Measurements from ENCODE around the gene MGAT4D. TPM values are rescaled to one million over a fixed set of nuclear protein-coding genes. Genes with fewer than 3 reads are reported as not detected.
"Not testable (repeated sequence)": the region's sequence is repeated elsewhere in the genome, so short reads cannot be mapped to it uniquely, and the experiment has no call there.

The MGAT4D gene
- polyA plus RNA-seq, result not detected
- long read RNA-seq, donor 1, result 0 reads
- long read RNA-seq, donor 2, result 0 reads
- long read RNA-seq, donor 3, result 0 reads
- long read RNA-seq, donor 4, result 0 reads
- long read RNA-seq, donor 5, result 0 reads
- long read RNA-seq, donor 6, result 0 reads
- long read RNA-seq, donor 7, result 0 reads
- long read RNA-seq, donor 8, result 0 reads
- long read RNA-seq, donor 9, result 0 reads
- long read RNA-seq, donor 10, result 0 reads

DNA sequence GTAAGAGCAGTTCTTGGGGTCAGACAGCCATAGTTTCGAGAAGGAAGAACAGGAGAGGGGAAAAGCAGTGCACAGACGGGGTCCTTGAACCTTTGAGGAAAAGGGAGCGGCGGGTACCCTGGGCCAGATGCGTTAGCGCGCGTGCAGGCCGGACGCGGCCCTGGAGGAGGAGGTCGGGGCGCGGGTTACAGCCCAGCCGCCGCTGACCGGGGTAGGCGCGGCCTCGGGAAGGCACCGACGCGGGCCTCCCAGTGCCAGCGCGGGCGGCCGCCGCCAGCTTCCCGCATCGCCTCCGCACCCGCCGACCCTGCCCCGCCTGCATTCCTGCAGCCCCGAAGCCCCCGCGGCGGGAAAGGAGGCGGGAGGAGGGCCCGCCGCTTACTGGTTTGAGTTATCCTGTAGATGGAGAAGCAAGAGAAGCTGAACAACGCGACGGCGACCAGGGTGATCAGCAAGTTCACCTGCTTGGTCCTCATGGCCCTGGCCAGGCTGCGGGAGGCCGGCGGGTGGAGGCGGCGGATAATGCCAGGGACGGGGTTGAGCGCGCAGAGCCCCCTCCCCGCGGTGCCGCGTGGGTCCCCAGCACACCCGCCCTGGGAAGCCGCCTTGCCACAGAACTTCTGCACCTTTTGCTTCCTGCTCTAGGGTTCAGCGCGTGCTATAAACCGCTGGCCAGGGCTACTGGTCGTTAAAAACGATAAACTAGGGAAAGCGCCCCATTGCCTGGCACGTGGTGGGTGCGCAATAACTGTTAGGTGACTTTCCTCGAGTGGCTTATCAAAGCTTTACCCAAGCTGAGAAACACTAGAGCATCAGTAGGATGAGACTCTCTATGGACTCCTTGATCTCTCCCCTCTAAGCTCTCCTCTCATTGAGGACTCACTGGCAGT is at the start of gene MGAT4D:
Gene MGAT4D, minus strand, starts transcription at position 547 of the 890 bp plus-strand sequence. Its CDS starts 71 bp downstream, at position 476.
- FAIRE-seq (no peak), DNase-seq (peak; percentile 15 to 35)
- Histone ChIP-seq H3K36me3 (ENCODE audit: control insufficient read depth in 3 of 3, insufficient read depth in 2 of 3, low read depth in 1 of 3, low read length in 3 of 3) (no peaks in the 10 kb centered on the region), H3K9me3 (ENCODE audit: control insufficient read depth in 2 of 2, insufficient read depth in 1 of 2, low read depth in 1 of 2, low read length in 1 of 2) (no peaks in the 10 kb centered on the region), H3K27ac (ENCODE audit: low read depth in 1 of 3, low read length in 2 of 3) (no peak within 1 kb of the TSS), H3K27me3 (ENCODE audit: control insufficient read depth in 3 of 3, insufficient read depth in 3 of 3, low read length in 3 of 3) (peaks cover 0 to 44% (median 12%) of the 10 kb centered on the region in 3 donors), H3K4me3 (ENCODE audit: low read depth in 1 of 3, low read length in 3 of 3) (peak within 1 kb of the TSS in 1 of 3 donors; percentile 40), H3K4me1 (ENCODE audit: control insufficient read depth in 3 of 3, insufficient read depth in 2 of 3, low read depth in 1 of 3, low read length in 2 of 3) (no peaks in the 10 kb centered on the region)
- WGBS, 3 donors, result 2 to 6% (median 4%) methylated on average over 60 to 68 of the region's 68 CpGs

DNA sequence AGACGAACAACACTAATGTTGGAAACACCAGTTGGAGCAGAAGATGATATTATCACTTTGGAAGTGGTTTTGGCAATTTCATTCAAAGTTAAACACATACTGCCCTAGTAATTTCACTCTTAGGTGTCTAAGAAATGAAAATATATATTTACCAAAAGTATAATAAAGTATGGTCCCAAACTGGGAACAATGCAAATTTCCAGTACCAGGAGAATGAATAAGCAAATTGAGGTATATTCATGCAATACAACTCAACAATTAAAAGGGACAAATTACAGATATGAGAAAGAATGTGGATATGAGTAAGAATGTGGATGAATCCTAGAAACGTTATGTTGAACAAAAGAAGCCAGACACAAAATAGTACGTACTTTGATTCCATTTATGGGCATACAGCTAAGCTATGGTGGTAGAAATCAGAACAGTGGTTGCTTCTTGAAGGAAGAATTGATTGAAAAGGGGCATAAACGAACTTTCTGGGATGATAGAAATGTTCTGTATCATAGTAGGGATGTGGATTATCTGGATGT is 35.9 kb upstream of the MGAT4D start:
- Histone ChIP-seq H3K4me3 (ENCODE audit: low read depth in 1 of 3, low read length in 3 of 3) (no peak overlapping the region), H3K4me1 (ENCODE audit: control insufficient read depth in 3 of 3, insufficient read depth in 2 of 3, low read depth in 1 of 3, low read length in 2 of 3) (no peaks in the 10 kb centered on the region), H3K9me3 (ENCODE audit: control insufficient read depth in 2 of 2, insufficient read depth in 1 of 2, low read depth in 1 of 2, low read length in 1 of 2) (no peaks in the 10 kb centered on the region), H3K36me3 (ENCODE audit: control insufficient read depth in 3 of 3, insufficient read depth in 2 of 3, low read depth in 1 of 3, low read length in 3 of 3) (peaks cover 3 to 6% (median 4%) of the 10 kb centered on the region in 3 donors), H3K27me3 (ENCODE audit: control insufficient read depth in 3 of 3, insufficient read depth in 3 of 3, low read length in 3 of 3) (no peaks in the 10 kb centered on the region), H3K27ac (ENCODE audit: low read depth in 1 of 3, low read length in 2 of 3) (no peak overlapping the region)
- WGBS, 3 donors, result 89 to 96% (median 95%) methylated on average over 4 of the region's 4 CpGs
- DNase-seq (no peak), FAIRE-seq (no peak)

DNA sequence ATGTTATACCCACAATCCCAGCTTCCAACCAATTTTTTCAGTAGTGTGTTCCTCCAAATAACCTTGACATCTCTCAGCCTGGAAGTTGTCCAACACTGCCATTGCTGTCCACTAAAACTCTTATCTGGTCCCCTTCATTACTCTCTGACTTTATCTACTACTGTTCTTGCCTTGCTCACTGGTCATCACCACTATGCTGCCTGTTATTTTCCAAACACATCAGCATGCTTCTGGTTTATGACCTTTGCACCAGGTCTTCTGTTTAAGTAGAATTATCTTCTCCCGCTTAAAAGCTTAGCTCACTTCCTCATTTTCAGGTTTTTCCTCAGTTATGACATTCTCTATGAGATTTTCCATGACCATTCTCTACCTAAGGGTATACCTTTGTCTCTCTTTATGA is 31.3 kb upstream of the MGAT4D start:
- WGBS, 3 donors, result 33 to 62% (median 52%) methylated on average over 1 of the region's 1 CpG
- FAIRE-seq, result no peak

DNA sequence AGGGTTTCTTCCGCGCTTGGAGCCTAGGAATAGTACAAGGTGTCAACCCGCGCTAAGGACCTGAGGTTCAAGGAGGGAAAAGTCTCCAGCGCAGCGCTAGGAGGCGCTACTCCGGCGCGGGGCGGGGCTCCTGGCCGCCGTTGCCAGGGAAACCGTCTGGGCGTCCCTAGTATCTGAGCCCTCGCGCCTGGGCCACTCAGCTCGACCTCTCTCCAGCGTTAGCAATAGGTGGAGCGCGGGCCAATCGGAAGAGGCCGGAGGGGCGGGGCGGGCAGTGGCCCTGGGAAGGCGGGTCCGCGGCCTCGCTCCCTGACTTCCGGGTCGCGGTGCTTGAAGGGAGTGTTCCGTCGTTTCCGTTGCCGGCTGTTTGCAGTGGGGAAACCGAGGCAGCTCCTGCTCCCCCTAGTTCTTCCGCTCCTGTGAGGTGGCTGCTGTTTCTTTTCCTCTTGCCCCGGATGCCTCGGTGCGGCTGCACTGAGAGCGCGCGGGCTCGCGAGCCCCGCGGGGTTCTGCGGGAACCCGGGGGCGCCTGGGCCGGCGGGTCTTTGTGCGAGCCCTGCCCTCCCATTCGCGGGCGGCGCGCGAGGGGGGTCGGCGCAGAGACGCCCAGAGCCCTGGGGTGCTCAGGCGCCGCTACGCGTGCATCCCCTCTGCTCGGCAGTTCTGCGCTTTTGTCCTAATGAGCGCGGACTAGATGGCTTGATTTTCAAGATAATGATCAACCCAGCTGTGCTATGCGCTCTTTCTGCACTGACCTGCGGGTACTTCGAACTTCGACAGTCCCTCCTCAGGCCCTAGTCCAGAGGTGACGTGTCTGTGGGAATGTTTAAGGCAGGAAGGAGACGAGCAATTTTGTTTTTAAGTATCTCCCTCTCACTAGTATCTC is 26.0 kb upstream of the MGAT4D start, which contains the start of gene ELMOD2:
Gene ELMOD2, plus strand, starts transcription at position 312 of the 886 bp plus-strand sequence. CDS start 1,261 bp downstream, outside the sequence.
- FAIRE-seq (no peak), DNase-seq (peak; percentile 98 to 99)
- no peaks in the 10 kb centered on the region for H3K27me3 ChIP-seq (ENCODE audit: control insufficient read depth in 3 of 3, insufficient read depth in 3 of 3, low read length in 3 of 3)
- peaks cover 0 to 5% (median 5%) of the 10 kb centered on the region in 3 donors for H3K4me1 ChIP-seq (ENCODE audit: control insufficient read depth in 3 of 3, insufficient read depth in 2 of 3, low read depth in 1 of 3, low read length in 2 of 3)
- H3K4me3 ChIP-seq (ENCODE audit: low read depth in 1 of 3, low read length in 3 of 3), result peak within 1 kb of the TSS; percentile 65 to 91 (median 68)
- peaks cover 0 to 3% (median 0%) of the 10 kb centered on the region in 3 donors for H3K36me3 ChIP-seq (ENCODE audit: control insufficient read depth in 3 of 3, insufficient read depth in 2 of 3, low read depth in 1 of 3, low read length in 3 of 3)
- H3K9me3 ChIP-seq (ENCODE audit: control insufficient read depth in 2 of 2, insufficient read depth in 1 of 2, low read depth in 1 of 2, low read length in 1 of 2), result no peaks in the 10 kb centered on the region
- 0% methylated on average over 69 to 77 of the region's 77 CpGs for WGBS, 3 donors
- peak within 1 kb of the TSS; percentile 78 to 88 (median 84) for H3K27ac ChIP-seq (ENCODE audit: low read depth in 1 of 3, low read length in 2 of 3)

More for the DNA sequence above, 31.3 kb upstream of the MGAT4D start:
- H3K4me1 ChIP-seq (ENCODE audit: control insufficient read depth in 3 of 3, insufficient read depth in 2 of 3, low read depth in 1 of 3, low read length in 2 of 3), result peaks cover 0 to 5% (median 2%) of the 10 kb centered on the region in 3 donors
- no peak overlapping the region for H3K27ac ChIP-seq (ENCODE audit: low read depth in 1 of 3, low read length in 2 of 3)
- peaks cover 0 to 4% (median 3%) of the 10 kb centered on the region in 3 donors for H3K36me3 ChIP-seq (ENCODE audit: control insufficient read depth in 3 of 3, insufficient read depth in 2 of 3, low read depth in 1 of 3, low read length in 3 of 3)
- peak; percentile 14 to 29 for DNase-seq
- H3K9me3 ChIP-seq (ENCODE audit: control insufficient read depth in 2 of 2, insufficient read depth in 1 of 2, low read depth in 1 of 2, low read length in 1 of 2), result no peaks in the 10 kb centered on the region
- no peaks in the 10 kb centered on the region for H3K27me3 ChIP-seq (ENCODE audit: control insufficient read depth in 3 of 3, insufficient read depth in 3 of 3, low read length in 3 of 3)
- H3K4me3 ChIP-seq (ENCODE audit: low read depth in 1 of 3, low read length in 3 of 3), result no peak overlapping the region

DNA sequence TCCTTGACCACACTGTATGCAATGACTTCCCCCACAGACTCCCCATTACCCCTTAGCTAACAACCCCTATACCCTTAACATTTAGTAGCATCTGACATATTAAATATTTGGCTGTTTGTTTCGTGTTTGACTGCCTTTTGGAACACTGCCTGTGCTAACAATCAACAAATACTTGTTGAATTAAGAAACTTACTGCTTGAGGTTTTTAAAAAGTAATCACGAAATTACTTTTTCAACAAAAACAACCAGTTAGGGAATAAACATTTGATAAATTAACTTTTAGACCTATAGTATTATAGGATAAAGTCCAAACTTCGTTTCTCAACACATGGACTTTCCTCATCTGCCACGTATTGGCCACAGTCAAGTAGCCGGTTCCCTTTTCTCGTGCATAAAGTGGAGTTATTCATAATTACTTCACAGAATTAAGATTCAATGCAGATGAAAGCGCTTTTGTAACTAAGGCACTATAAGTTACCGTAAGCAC is 25.3 kb upstream of the MGAT4D start:
- H3K27ac ChIP-seq (ENCODE audit: low read depth in 1 of 3, low read length in 2 of 3), result peak overlapping the region; percentile 14 to 84 (median 17)
- DNase-seq (no peak), FAIRE-seq (no peak)
- H3K4me3 ChIP-seq (ENCODE audit: low read depth in 1 of 3, low read length in 3 of 3), result peak overlapping the region; percentile 23 to 68 (median 26)
- no peaks in the 10 kb centered on the region for H3K9me3 ChIP-seq (ENCODE audit: control insufficient read depth in 2 of 2, insufficient read depth in 1 of 2, low read depth in 1 of 2, low read length in 1 of 2)
- peaks cover 0 to 3% (median 0%) of the 10 kb centered on the region in 3 donors for H3K36me3 ChIP-seq (ENCODE audit: control insufficient read depth in 3 of 3, insufficient read depth in 2 of 3, low read depth in 1 of 3, low read length in 3 of 3)
- H3K4me1 ChIP-seq (ENCODE audit: control insufficient read depth in 3 of 3, insufficient read depth in 2 of 3, low read depth in 1 of 3, low read length in 2 of 3), result peaks cover 0 to 5% (median 5%) of the 10 kb centered on the region in 3 donors
- 6 to 15% (median 8%) methylated on average over 8 of the region's 8 CpGs for WGBS, 3 donors
- no peaks in the 10 kb centered on the region for H3K27me3 ChIP-seq (ENCODE audit: control insufficient read depth in 3 of 3, insufficient read depth in 3 of 3, low read length in 3 of 3)

DNA sequence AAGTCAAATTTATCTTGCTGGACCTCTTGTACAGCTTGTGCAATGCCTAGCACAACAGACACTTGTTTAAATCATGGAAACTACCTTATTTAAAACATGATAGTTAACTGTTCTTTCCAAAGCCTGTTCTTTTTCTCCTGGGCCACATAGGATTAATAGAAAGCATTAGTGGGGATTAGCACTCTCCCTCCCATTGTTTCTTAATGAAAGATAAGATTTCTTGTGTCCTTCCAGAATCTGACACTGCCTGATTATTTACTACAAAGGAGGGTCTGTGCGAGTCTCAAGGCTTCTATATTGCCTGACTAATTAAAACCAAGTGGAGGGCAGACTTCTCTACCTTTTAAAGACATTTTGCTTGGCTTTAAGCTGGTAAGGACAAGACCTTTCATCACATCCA is 17.3 kb upstream of the MGAT4D start:
- WGBS, 3 donors, result 49 to 56% (median 53%) methylated on average over 1 of the region's 1 CpG
- FAIRE-seq, result no peak

DNA sequence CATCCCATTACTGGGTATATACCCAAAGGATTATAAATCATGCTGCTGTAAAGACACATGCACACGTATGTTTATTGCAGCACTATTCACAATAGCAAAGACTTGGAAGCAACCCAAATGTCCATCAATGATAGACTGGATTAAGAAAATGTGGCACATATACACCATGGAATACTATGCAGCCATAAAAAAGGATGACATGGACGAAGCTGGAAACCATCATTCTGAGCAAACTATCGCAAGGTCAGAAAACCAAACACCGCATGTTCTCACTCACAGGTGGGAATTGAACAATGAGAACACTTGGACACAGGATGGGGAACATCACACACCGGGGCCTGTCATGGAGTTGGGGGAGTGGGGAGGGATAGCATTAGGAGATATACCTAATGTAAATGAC is 15.7 kb upstream of the MGAT4D start:
- not testable (repeated sequence) for H3K4me1 ChIP-seq (ENCODE audit: control insufficient read depth in 3 of 3, insufficient read depth in 2 of 3, low read depth in 1 of 3, low read length in 2 of 3); H3K4me3 ChIP-seq (ENCODE audit: low read depth in 1 of 3, low read length in 3 of 3); FAIRE-seq; H3K27ac ChIP-seq (ENCODE audit: low read depth in 1 of 3, low read length in 2 of 3); H3K9me3 ChIP-seq (ENCODE audit: control insufficient read depth in 2 of 2, insufficient read depth in 1 of 2, low read depth in 1 of 2, low read length in 1 of 2); DNase-seq; H3K27me3 ChIP-seq (ENCODE audit: control insufficient read depth in 3 of 3, insufficient read depth in 3 of 3, low read length in 3 of 3); H3K36me3 ChIP-seq (ENCODE audit: control insufficient read depth in 3 of 3, insufficient read depth in 2 of 3, low read depth in 1 of 3, low read length in 3 of 3)
- 85 to 92% (median 87%) methylated on average over 5 of the region's 5 CpGs for WGBS, 3 donors

More for the DNA sequence above, 17.3 kb upstream of the MGAT4D start:
- H3K4me3 ChIP-seq (ENCODE audit: low read depth in 1 of 3, low read length in 3 of 3), result no peak overlapping the region
- H3K4me1 ChIP-seq (ENCODE audit: control insufficient read depth in 3 of 3, insufficient read depth in 2 of 3, low read depth in 1 of 3, low read length in 2 of 3), result no peaks in the 10 kb centered on the region
- H3K9me3 ChIP-seq (ENCODE audit: control insufficient read depth in 2 of 2, insufficient read depth in 1 of 2, low read depth in 1 of 2, low read length in 1 of 2), result no peaks in the 10 kb centered on the region
- H3K27ac ChIP-seq (ENCODE audit: low read depth in 1 of 3, low read length in 2 of 3), result no peak overlapping the region
- DNase-seq, result no peak
- H3K27me3 ChIP-seq (ENCODE audit: control insufficient read depth in 3 of 3, insufficient read depth in 3 of 3, low read length in 3 of 3), result no peaks in the 10 kb centered on the region
- no peaks in the 10 kb centered on the region for H3K36me3 ChIP-seq (ENCODE audit: control insufficient read depth in 3 of 3, insufficient read depth in 2 of 3, low read depth in 1 of 3, low read length in 3 of 3)

Data from small intestine (tissue), 16 donors.